Forelimb muscle (tissue), 1 donor: ENCODE data around the gene IGSF22. TPM values are rescaled to one million over a fixed set of nuclear protein-coding genes. Genes with fewer than 3 reads are reported as not detected.

Source experiments
- DNase-seq: peaks from one replicate; pipeline ENCODE4 v3.0.0-alpha.2; 2013; ENCODE audit warnings: low read depth
- polyA plus RNA-seq: library from polyadenylated mRNA; unstranded; fragments of 120-200 nt; gene quantifications from one replicate; pipeline ENCODE4 v1.2.1, GENCODE V29; 2013; ENCODE audit not compliant: insufficient read length

IGSF22 gene
- polyA plus RNA-seq = 11.8 TPM

DNA sequence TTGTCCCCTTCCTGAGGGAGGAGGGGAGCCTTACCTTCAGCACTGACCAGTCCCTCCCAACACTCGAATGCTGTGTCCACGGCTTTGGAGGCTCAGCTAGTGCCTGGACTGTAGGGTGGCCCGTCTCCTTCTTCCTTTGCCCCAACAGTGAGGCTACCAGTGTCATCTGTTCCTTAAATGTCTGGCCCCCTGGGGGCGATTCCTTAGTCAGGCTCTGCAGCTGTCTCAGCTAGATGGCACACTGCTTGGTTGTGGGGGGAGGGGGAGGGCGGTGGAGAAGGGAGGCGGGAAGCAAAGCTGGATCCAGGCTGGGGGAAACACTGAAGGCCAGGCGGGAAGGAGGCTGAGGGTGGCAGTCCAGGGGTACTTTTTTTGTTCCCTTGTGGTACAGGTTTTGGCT lies at the start of gene IGSF22:
Gene IGSF22, minus strand, starts transcription at position 149 of the 400 bp plus-strand sequence. CDS start 1,952 bp downstream, outside the sequence.
- DNase-seq = no peak

DNA sequence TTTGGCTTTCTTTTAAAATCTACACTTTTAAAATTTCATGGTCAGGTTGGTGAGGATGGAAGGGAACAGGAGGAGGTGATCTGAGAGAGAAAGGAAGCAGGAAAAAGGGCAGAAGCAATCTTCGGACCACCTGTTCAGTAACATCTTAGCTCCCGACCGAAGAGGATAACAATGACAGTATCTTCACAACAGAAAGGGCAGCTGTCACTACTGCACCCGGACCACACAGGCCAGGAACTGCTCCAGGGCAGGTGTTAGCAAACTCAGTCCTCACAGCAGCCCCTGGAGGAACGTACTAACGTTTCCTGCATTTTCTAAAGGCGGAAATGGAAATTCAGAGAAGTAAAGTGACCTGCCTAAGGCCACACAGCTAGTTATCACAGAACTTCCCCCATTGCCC lies 48.8 kb upstream of the IGSF22 start:
- no peak for DNase-seq

DNA sequence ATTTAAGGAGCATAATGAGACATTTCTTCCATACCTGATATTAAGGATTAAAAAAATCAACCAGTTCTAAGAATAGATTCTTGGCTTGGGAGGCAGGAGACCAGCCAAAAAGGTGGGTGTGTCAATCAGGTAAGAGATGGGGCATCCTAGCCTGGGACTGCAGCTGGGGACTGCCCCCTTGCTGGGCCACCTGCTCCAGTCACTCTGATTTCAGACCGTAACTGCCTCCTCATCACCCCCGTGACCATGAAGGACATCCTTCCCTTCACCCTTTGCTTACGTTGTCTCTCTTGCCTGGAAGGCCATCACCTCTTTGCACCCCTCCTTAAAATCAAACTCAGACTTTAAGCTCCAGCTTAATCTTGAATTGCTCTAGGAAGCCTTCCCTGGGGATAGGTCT lies 47.7 kb upstream of the IGSF22 start:
- no peak for DNase-seq

DNA sequence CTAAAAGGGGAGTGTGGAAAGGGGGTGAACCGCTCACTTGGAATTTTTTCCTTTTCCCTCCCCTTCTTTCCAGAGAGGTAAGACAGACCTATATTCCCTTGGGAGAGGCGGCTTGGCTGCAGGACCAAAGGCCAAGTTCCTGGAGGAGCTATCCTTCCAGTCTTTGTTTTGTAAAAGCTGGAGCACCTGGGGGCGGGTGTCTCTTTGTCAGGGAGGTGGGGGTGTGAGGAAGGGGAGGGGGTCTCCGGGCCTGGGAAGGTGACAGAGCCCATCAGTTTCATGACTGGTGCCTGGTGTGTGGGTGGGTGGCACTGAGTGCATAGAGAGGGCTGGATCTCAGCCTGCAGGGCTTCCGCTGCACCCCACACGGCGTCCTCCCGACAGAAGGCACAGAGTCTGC lies 47.1 kb upstream of the IGSF22 start:
- DNase-seq = no peak

DNA sequence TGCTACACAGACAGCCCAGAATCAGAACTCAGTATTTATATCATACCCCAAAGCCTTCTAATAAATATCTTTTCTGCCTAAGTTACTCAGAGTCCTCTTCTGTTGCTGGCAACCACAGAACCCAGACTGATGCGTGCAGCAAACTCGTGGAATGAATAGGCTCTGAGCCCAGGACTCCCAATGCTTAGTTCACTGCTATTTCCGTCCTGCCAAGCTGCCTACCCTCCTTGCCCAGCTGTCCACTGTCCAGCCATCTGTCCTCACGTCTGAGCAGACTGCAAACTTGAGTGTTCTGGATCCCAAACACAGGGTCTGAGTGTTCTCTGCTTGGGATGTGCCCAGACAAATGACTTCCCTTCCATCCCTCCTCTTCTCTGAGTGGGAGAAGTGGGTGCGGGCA lies 46.2 kb upstream of the IGSF22 start:
- DNase-seq = no peak

DNA sequence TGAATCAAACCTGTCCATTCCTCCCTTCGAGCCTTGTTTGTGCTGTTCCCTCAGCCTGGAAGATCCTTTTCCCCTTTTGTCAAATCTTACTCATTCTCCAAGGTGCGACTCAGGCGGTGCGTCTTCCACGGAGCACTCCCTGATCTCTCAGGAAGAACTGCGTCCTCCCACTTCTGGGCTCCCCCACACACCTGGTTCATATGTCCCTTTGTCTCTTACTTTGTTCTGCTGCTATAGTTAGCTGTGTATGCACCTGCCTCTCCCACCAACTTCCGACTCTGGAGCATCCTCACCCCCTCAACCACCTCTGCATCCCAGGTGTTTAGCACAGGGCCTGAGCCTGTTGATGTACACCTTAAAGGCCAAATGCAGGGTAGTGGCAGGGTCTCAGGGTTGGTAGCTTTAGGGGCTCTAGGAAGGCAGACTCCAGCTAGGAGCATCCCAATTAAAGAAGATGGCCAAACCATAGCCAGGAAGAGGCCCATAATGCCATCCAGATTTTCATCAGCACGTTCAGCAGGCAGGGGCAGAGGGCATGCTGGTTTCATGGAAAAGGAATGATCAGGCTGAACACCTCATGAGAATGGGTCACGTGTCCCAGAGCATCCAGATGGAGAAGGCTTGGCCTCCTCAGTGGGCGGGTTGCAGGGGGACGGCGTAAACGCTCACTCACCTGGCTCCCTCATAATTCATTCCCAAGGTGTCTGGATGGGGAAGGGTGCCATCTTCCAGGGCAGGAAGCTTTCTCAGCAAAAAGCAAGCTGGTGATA lies 45.5 kb upstream of the IGSF22 start:
- no peak for DNase-seq

DNA sequence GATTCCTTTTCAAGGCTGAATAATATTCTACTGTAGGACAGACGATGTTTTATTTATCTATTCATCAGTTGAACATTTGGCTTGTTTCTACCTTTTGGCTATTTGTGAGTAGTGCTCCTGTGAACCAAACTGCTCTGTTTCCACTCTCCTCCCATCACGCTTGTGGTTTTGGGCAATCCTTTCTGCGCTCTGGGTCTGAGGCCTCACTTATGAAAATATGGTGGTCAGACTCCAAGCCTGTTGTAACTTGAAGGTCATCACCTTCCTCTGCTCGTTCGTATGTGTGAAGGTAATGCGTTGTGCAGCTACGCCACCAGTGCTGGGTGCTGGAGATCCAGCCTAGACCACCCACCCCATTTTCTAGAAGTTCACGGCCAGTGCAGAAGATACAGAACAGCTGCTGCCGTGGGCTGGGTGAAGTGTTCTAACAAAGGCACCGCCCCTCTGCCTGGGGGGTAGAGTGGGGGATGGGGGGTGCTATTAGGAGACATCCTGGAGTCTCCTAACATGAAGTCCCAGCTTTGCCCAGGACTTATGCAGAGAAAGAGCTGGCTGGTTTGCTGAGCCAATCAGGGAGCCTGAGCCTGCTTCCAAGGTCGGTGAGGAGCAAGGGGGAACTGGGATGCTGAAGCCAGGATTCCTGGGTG lies 44.6 kb upstream of the IGSF22 start:
- DNase-seq = no peak

DNA sequence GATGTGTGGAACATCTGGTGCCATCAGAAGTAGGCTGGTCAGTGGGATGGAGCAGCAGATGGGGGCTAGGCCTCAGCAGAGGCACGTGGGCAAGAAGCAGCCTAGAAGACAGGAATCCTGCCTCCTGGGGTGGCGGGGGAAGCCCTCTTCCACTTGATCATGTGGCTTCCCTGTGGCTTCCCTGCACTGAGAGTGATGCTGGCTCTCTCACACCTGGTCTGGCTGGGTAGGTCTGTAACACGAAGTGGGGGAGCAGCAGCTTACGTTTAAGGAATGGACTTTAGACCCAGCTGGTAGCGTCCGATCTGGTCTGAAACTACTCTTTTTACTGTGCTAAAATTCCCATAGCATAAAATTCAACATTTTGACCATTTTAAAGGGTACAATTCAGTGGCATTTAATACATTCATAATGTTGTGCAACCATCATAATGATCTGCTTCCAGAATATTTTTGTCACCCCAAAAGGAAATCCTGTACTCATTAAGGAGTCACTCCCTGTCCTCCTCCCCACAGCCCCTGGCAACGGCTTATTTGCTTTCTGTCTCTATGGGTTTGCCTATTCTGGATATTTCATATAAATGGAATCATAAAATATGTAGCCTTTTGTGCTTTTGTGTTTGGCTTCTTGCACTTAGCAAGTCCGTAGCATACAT lies 43.9 kb upstream of the IGSF22 start:
- no peak for DNase-seq

DNA sequence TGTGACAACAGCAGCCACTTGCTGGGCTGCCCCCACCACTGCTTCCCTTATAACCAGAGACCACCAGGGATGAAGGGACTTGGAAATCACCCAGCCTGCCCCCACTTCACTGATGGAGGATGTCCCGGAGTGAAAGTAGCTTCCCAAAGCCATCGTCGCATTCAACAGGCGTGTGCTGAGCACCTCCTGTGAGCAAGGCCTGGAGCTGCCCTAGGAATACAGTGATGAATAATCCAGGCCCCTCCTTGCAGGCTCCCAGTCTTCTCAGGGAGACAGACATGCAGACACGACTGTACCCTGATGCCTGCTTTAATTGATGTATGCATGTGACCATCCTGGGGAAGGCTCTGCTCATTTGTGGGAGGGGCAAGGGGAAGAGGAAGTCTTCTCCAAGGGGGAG lies 43.0 kb upstream of the IGSF22 start:
- DNase-seq = no peak

DNA sequence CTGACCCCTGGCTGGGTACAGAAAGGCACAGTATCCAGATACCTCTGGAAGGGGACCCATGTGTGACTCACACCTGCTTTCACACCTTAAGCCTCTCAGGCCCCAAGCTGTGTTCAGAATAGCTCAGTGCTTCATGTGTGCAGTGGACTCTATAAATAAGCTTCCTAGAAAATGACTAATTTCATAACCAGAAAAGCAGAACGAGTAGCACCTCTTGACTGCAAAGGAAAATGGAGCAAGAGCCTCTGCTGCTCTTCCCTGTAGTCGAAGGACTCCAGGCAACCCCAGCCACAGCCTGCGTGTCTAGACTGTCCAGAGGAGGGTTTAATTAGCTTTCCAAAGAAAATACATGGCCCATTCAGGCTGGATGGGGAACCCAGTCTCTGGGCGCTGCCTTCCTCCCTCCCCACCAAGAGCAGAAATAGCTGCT lies 42.5 kb upstream of the IGSF22 start:
- DNase-seq = no peak

DNA sequence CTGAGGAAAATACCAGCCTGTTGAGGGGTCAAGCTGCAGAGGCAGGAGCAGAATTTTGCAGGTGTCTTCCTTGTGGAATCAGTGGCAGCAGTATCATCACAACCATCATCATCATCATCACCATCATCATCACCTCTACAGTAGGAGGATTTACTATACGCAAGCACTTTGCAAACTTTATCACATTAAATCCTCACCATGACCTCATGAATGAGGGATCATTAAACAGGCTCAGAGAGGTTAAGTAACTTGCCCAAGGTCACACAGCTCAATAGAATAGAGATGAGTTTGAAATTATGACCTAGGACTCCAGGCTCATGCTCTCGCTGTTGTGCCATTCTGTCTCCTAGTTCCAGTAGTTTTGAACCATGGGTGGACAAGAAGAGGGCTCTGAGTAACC lies 40.0 kb upstream of the IGSF22 start:
- no peak for DNase-seq

DNA sequence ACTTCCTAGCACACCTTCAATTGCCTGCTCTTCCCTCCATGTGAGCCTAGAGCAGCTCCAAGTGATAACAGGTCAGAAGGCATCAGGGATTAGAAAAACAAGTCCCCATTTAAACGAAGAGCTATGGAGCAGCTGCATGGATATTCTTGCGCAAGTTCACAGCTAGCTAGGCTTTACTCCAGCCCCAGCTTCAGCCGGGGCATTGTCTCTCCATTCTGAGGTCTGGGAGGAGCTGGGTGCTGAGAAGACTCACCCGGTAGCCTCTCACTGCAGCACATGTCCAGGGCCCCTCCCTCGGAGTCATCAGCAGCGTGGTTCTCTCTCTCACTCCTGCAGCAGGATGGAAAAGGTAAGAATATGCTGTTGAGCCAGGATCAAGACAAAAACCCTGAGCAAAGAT lies 39.6 kb upstream of the IGSF22 start:
- DNase-seq = no peak

DNA sequence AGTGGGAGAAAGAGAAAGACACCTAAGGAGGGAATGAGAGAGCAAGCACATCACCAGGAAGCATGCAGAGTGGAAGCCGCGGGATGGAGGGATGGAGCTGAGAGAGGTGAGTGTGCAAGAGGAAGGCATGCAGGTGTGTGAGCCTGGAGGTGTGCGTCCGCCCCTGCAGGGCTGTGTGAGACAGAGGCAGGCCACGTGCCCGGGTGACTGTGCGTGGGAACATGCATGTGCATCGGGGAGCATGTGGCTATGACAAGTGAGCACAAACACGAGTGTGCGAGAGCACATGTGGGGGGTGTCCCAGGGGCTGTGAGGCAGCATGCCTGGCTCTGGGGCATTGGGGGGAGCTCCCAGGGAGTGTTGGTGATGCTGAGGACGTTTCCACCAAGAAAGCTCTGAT lies 35.8 kb upstream of the IGSF22 start:
- no peak for DNase-seq

DNA sequence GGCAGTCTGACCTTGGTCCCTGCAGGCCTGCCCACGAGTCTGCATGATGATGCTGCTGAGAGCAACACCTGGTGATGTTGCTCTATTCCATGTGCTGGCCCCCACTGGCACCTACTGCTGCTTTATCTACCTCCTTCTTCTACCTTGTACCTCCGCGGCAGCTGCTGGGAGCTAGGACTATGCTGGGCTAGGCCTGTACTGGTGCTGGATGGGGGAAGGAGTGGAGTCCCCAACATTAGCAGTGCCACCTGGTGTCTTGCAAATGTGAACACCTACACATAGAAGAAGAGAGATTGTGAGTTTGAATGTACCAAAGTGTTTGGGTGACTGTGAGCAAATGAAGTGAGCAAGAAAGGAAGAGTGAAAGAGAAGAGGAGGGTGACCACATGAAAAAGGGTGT lies 35.2 kb upstream of the IGSF22 start:
- DNase-seq = no peak

DNA sequence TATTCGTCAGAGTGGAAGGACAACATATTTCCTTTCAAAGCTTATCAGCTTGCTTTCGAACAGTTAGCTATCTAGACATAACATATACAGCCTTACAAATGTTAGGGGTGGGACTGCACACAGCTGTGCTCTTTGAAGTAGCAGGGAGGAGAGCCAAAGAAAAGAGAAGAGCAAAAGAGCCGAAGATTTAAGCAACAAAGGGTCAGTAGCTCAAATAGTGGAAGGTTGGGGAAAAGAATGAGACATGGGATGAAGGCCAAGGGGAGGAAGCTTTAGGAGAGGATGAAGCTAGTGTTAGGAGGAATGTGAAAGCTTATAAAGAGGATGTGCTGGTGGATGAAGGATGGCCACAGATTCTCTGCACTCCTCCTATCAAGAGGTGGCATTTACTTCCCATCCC lies 31.8 kb upstream of the IGSF22 start:
- DNase-seq = no peak

DNA sequence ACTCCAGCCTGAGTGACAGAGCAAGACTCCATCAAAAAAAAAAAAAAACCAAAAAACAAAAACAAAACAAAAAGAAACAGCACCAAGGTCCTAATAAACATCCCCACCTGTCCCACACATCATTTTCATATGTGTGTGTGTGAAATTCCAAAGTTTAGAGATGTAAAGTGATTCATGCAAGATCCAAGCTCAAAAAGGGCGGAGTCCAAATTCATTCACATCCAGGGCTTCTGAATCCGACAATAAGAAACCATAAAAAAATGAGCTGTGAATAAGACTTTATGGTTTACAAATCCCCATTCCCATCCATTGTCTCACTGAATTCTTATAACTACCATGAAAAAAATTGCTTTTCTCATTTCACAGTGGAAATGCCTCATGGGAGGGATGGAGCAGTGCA lies 30.9 kb upstream of the IGSF22 start:
- no peak for DNase-seq

DNA sequence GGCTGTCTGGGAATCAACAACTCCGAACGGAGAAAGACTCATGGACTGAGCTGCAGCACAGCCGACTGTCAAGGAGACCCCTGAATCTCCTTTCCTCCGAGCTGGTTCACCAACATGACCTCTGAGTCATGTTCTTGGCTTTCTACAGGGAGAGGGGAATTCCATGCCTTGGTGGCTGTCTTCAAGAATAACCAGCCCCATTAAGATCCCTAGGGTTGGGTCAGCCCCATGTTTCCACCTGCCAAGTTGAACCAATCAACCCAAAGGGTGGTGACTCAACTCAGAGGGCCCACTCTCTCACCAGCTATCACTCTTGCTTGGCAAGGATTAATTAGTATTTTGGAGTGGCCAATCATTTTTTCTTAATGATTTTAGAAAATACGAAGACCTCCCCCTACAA lies 28.3 kb upstream of the IGSF22 start:
- no peak for DNase-seq

DNA sequence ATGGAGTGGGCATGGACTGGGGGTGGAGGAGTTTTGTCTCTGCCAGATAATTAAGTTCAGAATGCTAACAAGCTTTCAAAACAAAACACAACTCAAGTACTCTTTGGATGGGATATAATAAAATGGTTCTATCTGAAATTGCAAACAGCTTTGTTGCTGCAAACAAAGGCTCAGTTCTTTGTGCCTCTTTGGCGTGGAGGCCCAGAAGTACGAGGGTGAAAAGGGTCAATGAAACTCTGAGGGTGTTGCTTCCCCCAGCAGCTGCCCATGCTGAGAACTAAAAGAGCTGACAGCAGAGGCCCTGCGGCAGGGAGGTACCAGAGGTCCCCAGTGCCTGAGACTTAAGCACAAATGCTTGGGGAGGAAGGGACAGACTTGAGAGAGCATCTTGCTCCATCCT lies 26.5 kb upstream of the IGSF22 start:
- no peak for DNase-seq

DNA sequence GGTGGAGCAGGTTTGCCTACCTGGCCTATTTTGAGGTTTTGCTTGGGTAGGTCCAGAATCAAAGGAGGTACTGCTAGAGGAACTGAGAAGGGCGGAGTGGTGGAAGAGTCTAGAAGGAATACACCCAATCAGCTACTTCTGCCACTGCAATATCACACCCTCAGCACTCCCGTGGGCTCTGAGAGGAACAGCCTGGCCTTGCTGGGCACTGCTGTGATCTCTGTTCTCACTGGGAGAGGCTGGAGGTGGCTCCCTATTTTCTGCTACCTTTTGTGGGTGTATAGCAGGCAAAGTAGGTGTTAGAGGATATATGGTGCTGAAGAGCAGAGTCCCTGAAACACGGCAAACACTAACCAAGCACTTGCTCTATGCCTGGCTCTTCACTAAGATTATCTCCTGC lies 25.0 kb upstream of the IGSF22 start:
- no peak for DNase-seq

DNA sequence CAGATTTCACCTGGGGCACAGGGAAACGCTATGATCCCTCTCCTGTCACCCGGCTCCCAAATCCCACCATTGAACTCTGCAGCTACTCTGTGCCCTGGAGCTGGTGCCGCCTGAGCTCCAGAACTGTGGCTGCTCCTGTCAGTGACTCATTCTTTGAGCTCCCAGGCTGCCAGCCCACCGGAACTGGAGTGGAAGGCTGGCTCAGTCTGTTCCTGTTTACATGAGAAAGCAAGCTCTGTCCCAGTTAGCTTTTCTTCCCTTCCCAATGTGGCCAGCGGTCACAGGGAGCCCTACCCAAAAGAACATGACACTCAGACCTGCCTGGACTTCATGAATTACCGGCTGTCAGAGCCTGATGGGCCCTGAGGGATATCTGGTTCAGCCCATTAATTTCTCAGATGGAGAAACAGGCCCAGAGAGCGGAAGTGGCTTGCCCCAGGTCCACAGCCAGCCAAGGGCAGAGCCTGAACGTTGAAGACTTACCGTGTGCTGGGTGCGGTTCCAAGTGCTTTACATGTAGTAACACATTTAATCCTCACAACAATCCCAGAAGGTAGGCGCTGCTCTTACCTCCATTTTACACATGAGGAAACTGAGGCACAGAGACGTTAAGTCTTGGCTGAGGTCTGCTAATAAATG lies 23.8 kb upstream of the IGSF22 start:
- no peak for DNase-seq

DNA sequence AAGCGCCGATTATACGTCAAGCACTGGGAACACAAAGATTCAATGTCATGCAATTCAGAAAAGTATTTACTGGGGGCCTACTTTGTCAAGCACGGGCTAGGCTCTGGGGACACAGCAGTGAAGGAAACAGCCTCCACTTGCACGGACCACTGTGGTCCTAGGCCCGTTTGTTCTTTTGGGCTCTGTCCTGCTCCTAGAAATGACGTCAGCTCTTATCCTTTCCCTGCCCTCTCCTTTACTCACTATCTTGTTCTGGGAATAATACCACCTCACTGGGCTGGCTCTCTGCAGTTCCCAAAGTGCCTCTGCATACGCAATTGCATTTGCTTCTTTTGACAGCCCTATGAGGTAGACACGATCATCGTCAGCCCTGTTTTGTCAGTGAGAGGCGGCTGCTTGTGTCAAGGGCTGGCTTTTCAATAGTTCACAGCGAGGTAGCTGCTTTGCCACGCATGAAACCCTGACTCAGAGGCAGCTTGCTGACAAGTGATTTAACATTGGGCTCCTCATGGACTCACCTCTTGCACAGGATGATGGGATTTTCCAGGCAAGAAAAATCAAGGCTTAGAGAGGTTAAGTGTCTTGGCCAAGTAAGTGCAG lies 22.9 kb upstream of the IGSF22 start:
- no peak for DNase-seq

DNA sequence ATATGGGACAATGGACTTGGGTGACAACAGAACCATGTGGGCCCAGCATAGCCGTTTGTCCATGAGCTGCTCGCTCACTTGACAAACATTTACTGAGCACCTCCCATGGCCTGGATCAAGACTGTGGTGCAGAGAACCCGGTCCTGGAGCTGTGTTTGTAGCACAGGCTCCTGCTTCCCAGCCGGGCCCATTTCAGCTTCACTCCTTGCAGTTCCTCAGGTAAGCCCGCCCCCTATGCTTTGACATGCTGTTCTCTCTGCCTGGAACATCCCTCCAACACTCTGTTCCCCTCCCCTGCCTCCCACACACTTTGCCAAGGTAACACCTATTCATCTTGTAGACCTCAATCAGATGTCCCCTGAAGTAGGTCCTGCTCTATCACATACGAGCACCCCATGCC lies 19.3 kb upstream of the IGSF22 start:
- DNase-seq = no peak
